Osteocyte (in vitro differentiated cells): ENCODE data around the gene MOB3A. TPM values are rescaled to one million over a fixed set of nuclear protein-coding genes. Genes with fewer than 3 reads are reported as not detected.

Source experiments
- DNase-seq: peaks from one replicate; pipeline ENCODE4 v3.0.0; 2021; ENCODE audit warnings: mixed read lengths; ENCODE audit not compliant: unreplicated experiment; ENCODE audit errors: extremely low spot score
- H3K27ac Mint-ChIP-seq: one replicate; pipeline ENCODE4 v1.8.0; 2021; ENCODE audit warnings: mild to moderate bottlenecking, mixed read lengths; ENCODE audit not compliant: unreplicated experiment
- H3K27me3 Mint-ChIP-seq: one replicate; pipeline ENCODE4 v1.8.0; 2021; ENCODE audit warnings: mixed read lengths; ENCODE audit not compliant: unreplicated experiment
- H3K36me3 Mint-ChIP-seq: one replicate; pipeline ENCODE4 v1.8.0; 2021; ENCODE audit warnings: mixed read lengths; ENCODE audit not compliant: unreplicated experiment
- H3K4me1 Mint-ChIP-seq: one replicate; pipeline ENCODE4 v1.8.0; 2021; ENCODE audit warnings: mixed read lengths; ENCODE audit not compliant: unreplicated experiment
- H3K4me3 Mint-ChIP-seq: one replicate; pipeline ENCODE4 v1.8.0; 2021; ENCODE audit warnings: mild to moderate bottlenecking, moderate library complexity, mixed read lengths; ENCODE audit not compliant: unreplicated experiment
- H3K9me3 Mint-ChIP-seq: one replicate; pipeline ENCODE4 v1.8.0; 2021; ENCODE audit warnings: mixed read lengths; ENCODE audit not compliant: unreplicated experiment
- CTCF ChIP-seq: fragments of 200-600 bp; sonication (generic); IDR thresholded peaks from 2 replicates; pipeline ENCODE4 v1.5.0; 2021; ENCODE audit warnings: antibody characterized with exemption, mild to moderate bottlenecking, moderate library complexity
- total RNA-seq: library from RNA; stranded (reverse); gene quantifications from 2 replicates; pipeline ENCODE4 v1.2.1, GENCODE V29; 2021

The MOB3A gene
- total RNA-seq, 1 donor from 2014 or later: 50.6 TPM

- Mint-ChIP-seq H3K4me3 (no peak overlapping the region), H3K27me3 (no peaks in the 10 kb centered on the region), H3K9me3 (no peaks in the 10 kb centered on the region), H3K27ac (no peak overlapping the region), H3K4me1 (peaks cover 39% of the 10 kb centered on the region), H3K36me3 (no peaks in the 10 kb centered on the region)
- TF ChIP-seq CTCF: no peak
- no peak for DNase-seq
Measured at GRCh38 chr19:2053601-2054389, 42.3 kb downstream of the MOB3A start.

GRCh38 chr19:2051773-2052704 is 44.1 kb downstream of the MOB3A start:
- Mint-ChIP-seq H3K27ac (peak overlapping the region; percentile 50), H3K36me3 (peaks cover 3% of the 10 kb centered on the region), H3K27me3 (no peaks in the 10 kb centered on the region), H3K4me1 (peaks cover 45% of the 10 kb centered on the region), H3K9me3 (no peaks in the 10 kb centered on the region), H3K4me3 (peak overlapping the region; percentile 62)
- TF ChIP-seq CTCF: no peak
- no peak for DNase-seq

- DNase-seq: peak; percentile 98
- H3K27ac Mint-ChIP-seq: peak within 1 kb of the TSS; percentile 74
- H3K4me1 Mint-ChIP-seq: peaks cover 42% of the 10 kb centered on the region
- H3K4me3 Mint-ChIP-seq: peak within 1 kb of the TSS; percentile 82
- no peaks in the 10 kb centered on the region for H3K9me3 Mint-ChIP-seq
- TF ChIP-seq CTCF: peak; percentile 70
- H3K36me3 Mint-ChIP-seq: peaks cover 3% of the 10 kb centered on the region
- H3K27me3 Mint-ChIP-seq: no peaks in the 10 kb centered on the region
Measured at GRCh38 chr19:2050991-2051772, 44.9 kb downstream of the MOB3A start, which contains the start of gene MKNK2. Gene MKNK2, minus strand, starts transcription at chr19:2051244. Its CDS starts 393 bp downstream, at chr19:2050851.

- DNase-seq: no peak
- H3K27me3 Mint-ChIP-seq: no peaks in the 10 kb centered on the region
- peaks cover 37% of the 10 kb centered on the region for H3K4me1 Mint-ChIP-seq
- H3K27ac Mint-ChIP-seq: no peak overlapping the region
- H3K9me3 Mint-ChIP-seq: no peaks in the 10 kb centered on the region
- peak overlapping the region; percentile 82 for H3K4me3 Mint-ChIP-seq
- TF ChIP-seq CTCF: no peak
- peaks cover 3% of the 10 kb centered on the region for H3K36me3 Mint-ChIP-seq
Measured at GRCh38 chr19:2050349-2050990, 45.7 kb downstream of the MOB3A start.
